ENCODE results near the gene PLXNA4. TPM values are rescaled to one million over a fixed set of nuclear protein-coding genes. Genes with fewer than 3 reads are reported as not detected.
"Not testable (repeated sequence)": the region's sequence is repeated elsewhere in the genome, so short reads cannot be mapped to it uniquely, and the experiment has no call there.

The PLXNA4 gene
- total and polyA plus RNA-seq, 8 donors: 0.15 to 12.8 (median 1.6) TPM

DNA sequence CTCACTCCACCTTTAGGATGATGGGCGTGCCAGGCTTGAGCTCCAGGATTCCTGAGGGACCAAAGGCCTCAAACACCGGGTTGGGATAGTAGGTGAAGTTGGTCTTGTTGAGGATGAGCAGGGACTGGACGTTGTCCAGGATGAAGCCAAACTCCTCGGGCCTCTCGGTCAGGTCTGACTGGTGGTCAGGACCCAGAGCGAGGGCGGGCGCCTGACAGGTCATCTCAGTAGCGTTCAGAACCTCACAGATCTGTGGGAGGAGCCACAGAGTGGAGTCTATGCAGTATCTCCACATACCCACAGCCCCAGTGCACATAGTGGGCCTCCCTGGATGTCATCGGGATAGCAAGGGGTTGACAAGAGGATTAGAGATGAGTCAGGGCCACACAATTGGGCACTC, 394.9 kb downstream of the PLXNA4 start:
- Histone ChIP-seq H3K27me3 (no peaks in the 10 kb centered on the region), H3K9me3 (peaks cover 0 to 7% (median 4%) of the 10 kb centered on the region in 4 donors), H3K36me3 (peaks cover 0 to 16% (median 0%) of the 10 kb centered on the region in 4 donors), H3K27ac (no peak overlapping the region), H3K4me3 (no peak overlapping the region), H3K4me1 (peaks cover 0 to 21% (median 10%) of the 10 kb centered on the region in 4 donors)
- WGBS, 5 donors: 88 to 95% (median 92%) methylated on average over 10 of the region's 10 CpGs
- TF ChIP-seq POLR2AphosphoS5 (IDR thresholded peaks at IDR 0.05): no peak
- TF ChIP-seq, protein P1, sequence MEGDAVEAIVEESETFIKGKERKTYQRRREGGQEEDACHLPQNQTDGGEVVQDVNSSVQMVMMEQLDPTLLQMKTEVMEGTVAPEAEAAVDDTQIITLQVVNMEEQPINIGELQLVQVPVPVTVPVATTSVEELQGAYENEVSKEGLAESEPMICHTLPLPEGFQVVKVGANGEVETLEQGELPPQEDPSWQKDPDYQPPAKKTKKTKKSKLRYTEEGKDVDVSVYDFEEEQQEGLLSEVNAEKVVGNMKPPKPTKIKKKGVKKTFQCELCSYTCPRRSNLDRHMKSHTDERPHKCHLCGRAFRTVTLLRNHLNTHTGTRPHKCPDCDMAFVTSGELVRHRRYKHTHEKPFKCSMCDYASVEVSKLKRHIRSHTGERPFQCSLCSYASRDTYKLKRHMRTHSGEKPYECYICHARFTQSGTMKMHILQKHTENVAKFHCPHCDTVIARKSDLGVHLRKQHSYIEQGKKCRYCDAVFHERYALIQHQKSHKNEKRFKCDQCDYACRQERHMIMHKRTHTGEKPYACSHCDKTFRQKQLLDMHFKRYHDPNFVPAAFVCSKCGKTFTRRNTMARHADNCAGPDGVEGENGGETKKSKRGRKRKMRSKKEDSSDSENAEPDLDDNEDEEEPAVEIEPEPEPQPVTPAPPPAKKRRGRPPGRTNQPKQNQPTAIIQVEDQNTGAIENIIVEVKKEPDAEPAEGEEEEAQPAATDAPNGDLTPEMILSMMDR (IDR thresholded peaks at IDR 0.05): no peak
- TF ChIP-seq EP300 (IDR thresholded peaks at IDR 0.05): no peak
- no peak for TF ChIP-seq POLR2A (IDR thresholded peaks at IDR 0.05)
- DNase-seq: no peak
- intact Hi-C loops (cut with DNase I; ENCODE audit: low total_unique reads): no loop called here

DNA sequence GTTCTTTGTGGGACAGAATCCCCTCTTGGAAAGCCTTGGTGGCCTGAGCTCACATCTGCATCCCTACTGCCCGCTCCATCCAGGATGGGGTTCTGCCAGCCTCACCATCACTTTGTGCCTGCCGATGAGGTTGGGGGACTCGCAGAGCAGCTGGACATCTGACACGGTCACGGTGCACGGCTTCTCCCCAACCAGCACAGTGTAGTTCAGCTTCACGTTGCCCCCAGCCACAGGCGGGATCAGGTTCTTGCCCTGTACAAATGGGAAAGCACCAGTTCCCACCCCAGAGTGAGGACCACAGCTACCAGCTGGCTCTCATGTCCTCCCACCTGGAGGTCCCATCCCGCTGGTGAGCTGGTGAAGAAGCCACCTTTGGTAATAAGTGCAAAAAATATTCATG, 395.8 kb downstream of the PLXNA4 start:
- H3K36me3 ChIP-seq: peaks cover 0 to 16% (median 0%) of the 10 kb centered on the region in 4 donors
- TF ChIP-seq, protein P1 (IDR thresholded peaks at IDR 0.05): no peak
- no peak overlapping the region for H3K27ac ChIP-seq
- DNase-seq: no peak
- 91 to 100% (median 95%) methylated on average over 5 to 9 of the region's 9 CpGs for WGBS, 5 donors
- peaks cover 0 to 21% (median 10%) of the 10 kb centered on the region in 4 donors for H3K4me1 ChIP-seq
- no peak overlapping the region for H3K4me3 ChIP-seq
- intact Hi-C loops (cut with DNase I; ENCODE audit: low total_unique reads): no loop called here
- H3K27me3 ChIP-seq: no peaks in the 10 kb centered on the region
- no peaks in the 10 kb centered on the region for H3K9me3 ChIP-seq

- Histone ChIP-seq H3K9me3 (no peaks in the 10 kb centered on the region), H3K4me3 (no peak overlapping the region), H3K36me3 (peaks cover 0 to 13% (median 1%) of the 10 kb centered on the region in 4 donors), H3K27me3 (no peaks in the 10 kb centered on the region), H3K4me1 (peaks cover 0 to 21% (median 10%) of the 10 kb centered on the region in 4 donors), H3K27ac (no peak overlapping the region)
- WGBS, 5 donors: 89 to 96% (median 95%) methylated on average over 20 of the region's 20 CpGs
- intact Hi-C loops (cut with DNase I; ENCODE audit: low total_unique reads): no loop called here
- DNase-seq: no peak
- TF ChIP-seq, protein P1 (IDR thresholded peaks at IDR 0.05): no peak
- no peak for TF ChIP-seq POLR2AphosphoS5 (IDR thresholded peaks at IDR 0.05)
These were observed 396.6 kb downstream of the PLXNA4 start for GRCh38 chr7:132179681-132180080.

- no peak overlapping the region for H3K4me3 ChIP-seq
- TF ChIP-seq EP300 (IDR thresholded peaks at IDR 0.05) (no peak), POLR2A (IDR thresholded peaks at IDR 0.05) (no peak), POLR2AphosphoS5 (IDR thresholded peaks at IDR 0.05) (no peak)
- TF ChIP-seq, protein P1 (IDR thresholded peaks at IDR 0.05): no peak
- no peak for DNase-seq
- 46 to 77% (median 63%) methylated on average over 10 of the region's 10 CpGs for WGBS, 5 donors
- peaks cover 0 to 11% (median 4%) of the 10 kb centered on the region in 4 donors for H3K36me3 ChIP-seq
- H3K27ac ChIP-seq: no peak overlapping the region
- H3K27me3 ChIP-seq: no peaks in the 10 kb centered on the region
- H3K9me3 ChIP-seq: no peaks in the 10 kb centered on the region
- peaks cover 0 to 21% (median 10%) of the 10 kb centered on the region in 4 donors for H3K4me1 ChIP-seq
- intact Hi-C loops (cut with DNase I; ENCODE audit: low total_unique reads): no loop called here
These were observed 397.2 kb downstream of the PLXNA4 start for GRCh38 chr7:132179080-132179430.

DNA sequence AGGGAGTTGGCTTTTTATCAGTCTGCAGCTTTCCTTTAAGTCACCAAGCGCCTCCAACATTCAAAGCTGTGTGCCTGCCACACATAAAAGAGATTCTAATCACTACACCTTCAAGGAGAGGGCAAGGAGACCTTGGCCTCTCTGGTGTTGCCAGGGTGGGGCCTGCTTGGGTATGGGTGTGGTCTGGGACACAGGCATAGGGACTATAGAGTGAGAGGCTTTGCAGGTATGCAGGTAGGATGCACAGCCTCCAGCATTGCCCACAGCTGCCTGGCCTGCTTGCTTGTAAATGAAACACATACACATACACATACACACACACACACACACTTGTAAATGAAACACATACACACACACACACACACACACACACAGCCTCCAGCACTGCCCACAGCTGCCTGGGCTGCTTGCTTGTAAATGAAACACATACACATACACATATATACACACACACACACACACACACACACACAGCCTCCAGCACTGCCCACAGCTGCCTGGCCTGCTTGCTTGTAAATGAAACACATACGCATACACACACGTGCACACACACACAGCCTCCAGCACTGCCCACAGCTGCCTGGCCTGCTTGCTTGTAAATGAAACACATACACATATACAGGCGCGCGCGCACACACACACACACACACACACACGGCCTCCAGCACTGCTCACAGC, 397.7 kb downstream of the PLXNA4 start:
- H3K36me3 ChIP-seq; H3K27ac ChIP-seq; H3K27me3 ChIP-seq; H3K9me3 ChIP-seq; H3K4me3 ChIP-seq; intact Hi-C loops (cut with DNase I; ENCODE audit: low total_unique reads): not testable (repeated sequence)
- 33 to 69% (median 50%) methylated on average over 6 to 8 of the region's 8 CpGs for WGBS, 5 donors
- H3K4me1 ChIP-seq: peaks cover 0 to 21% (median 10%) of the 10 kb centered on the region in 4 donors
- DNase-seq: peak; percentile 58 to 60

Measured in stomach (tissue), 9 donors.